HPDE6-E6E7 (cell line): ENCODE data around the gene HSD17B3.
"Not testable (repeated sequence)": the region's sequence is repeated elsewhere in the genome, so short reads cannot be mapped to it uniquely, and the experiment has no call there.

Experiments used
- DNase-seq: peaks from one replicate; pipeline ENCODE4 v3.0.0; 2011; ENCODE audit warnings: missing footprints; ENCODE audit errors: extremely low spot score

Gene HSD17B3

GRCh38 chr9:96236337-96236736 lies 65.6 kb downstream of the HSD17B3 start:
- DNase-seq: not testable (repeated sequence)

DNA sequence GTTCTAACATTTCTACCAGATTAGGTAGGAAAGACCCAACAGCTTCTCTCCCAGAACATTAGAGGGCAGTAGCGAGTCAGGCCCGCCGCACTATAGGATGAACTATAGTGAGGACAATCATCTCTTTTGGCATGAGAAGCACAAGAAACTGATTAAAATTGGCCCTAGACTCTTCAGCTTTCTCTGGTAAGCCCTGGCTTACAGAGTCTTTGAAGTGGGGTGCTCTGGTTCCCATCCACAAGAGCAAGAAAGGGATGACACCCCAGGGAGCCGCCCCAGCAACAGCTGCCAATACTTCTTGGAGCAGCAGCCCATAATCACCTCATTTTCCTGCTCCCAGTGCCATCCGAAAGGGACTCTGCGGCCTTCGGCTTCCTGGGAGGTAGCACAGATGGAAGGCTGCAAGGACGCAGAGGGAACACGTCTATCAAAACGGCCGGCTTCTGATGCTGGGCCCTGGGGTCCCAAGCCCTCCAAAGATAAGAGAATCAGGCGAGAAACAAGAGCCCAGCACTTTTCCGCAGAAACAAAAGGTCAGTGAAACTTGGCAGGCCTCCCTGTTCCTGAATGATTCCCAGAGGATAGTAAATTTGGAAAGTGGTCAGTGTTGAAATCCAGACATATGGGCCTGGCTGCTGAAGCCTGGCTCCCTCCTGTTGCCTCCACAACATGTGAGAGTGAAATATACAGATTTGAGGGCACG lies 69.3 kb downstream of the HSD17B3 start:
- DNase-seq: peak; percentile 64

DNA sequence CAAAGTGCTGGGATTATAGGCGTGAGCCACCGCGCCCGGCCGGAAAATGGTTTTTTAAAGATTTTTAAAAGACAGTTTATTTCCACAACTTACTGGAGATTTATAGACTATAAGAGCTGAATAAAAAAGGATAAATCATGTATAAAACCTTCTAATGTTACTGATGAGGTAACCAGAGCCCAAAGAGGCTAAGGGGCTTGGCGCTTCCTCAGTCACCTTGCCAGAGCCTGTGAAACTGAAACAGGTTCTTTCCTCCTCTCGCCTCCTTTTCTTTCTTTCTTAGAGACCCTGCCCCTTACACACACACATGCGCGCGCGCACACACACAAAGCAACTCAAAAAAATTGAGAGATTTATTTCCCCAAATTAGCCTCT lies 69.8 kb downstream of the HSD17B3 start:
- no peak for DNase-seq

DNA sequence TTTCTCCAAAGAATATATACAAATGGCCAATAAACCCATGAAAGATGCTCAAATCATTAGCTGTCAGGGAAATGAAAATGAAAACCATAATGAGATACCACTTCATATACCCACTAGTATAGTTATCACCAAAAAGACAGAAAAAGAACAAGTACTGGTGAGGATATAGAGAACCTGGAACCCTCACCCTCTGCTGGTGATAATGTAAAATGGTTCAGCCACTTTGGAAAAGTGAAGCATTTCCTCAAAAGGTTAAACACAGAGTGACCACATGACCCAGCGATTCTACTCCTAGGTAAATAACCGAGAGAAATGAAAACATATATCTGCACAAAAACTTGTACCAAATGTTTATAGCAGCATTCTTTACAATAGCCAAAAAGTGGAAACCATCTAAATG lies 72.0 kb downstream of the HSD17B3 start:
- no peak for DNase-seq

DNA sequence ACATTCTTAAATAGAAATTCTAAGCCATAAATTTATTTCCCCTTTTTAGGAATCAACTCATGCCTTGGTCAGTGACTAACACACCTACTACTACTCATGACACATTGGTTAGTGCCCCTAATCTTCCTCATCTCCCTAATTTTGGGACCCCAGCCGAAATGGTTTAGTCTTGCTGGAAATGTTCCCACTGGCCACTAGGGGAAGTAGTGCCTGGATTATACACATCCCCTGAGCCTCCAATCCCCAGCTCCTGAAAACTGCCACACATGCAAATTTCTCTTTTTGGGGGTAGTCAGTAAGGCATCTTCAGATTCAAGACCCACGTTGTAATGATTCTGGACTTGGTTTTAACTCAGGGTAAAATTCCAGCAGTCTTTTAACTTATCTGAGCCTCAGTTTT lies 79.8 kb downstream of the HSD17B3 start:
- peak; percentile 22 for DNase-seq

DNA sequence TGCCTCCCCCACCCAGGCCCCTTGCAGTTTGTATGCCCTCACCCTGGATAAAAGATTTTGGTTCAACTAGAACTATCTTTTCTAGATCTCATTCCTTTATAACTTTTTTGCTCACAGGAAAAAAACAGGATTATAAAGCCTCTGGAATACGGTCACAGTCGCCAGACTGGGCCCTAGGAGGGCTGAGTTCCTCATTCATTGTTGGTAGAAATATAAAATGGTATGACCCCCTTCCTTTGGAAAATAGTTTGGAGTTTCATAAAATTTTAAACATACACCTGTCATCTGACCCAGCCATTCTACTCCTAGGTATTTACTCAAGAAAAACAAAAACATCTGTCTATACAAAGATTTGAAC lies 82.1 kb downstream of the HSD17B3 start:
- no peak for DNase-seq

DNA sequence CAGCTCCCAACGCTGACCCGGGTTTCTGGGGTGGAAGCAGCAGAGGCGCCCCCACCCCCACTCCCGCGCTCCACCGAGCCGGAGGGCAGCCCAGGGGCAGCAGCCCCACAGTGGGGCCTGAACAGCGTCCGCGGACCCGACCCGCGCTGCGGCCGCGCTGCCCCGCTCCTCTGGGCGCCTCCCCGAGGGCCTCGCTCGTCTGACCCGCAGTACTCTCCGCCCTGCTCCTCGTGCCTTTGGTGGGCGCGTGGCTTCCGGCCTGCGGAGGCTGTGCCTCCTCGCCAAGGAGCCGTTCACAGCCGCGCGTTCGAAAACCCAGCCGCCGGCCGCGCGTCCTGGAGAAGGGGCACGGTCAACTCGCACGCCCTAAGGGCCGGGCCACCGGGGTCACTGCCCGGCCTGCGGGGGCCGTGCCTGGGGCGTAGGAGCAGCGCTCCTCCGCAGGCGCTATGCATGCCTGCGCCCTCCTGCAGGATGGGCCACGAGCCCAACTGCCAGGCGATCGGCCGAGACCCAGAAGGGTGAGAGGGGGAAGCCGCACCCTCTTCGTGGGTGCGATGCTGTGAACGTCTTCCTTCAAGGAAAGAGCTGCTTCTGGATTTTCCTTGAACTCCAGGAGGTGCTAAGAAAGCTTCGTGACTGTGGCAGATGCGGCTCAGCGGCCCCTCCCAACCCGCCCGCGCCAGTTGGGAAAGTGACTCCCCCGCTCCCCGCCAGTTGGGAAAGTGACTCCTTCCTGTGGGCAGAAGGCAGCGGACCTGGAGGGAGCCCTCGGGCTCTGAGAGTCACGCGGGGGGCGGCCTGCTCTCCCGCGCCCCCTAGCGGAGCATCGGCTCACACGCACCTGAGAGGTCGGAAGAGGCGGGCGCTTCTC lies 82.7 kb downstream of the HSD17B3 start:
- no peak for DNase-seq

DNA sequence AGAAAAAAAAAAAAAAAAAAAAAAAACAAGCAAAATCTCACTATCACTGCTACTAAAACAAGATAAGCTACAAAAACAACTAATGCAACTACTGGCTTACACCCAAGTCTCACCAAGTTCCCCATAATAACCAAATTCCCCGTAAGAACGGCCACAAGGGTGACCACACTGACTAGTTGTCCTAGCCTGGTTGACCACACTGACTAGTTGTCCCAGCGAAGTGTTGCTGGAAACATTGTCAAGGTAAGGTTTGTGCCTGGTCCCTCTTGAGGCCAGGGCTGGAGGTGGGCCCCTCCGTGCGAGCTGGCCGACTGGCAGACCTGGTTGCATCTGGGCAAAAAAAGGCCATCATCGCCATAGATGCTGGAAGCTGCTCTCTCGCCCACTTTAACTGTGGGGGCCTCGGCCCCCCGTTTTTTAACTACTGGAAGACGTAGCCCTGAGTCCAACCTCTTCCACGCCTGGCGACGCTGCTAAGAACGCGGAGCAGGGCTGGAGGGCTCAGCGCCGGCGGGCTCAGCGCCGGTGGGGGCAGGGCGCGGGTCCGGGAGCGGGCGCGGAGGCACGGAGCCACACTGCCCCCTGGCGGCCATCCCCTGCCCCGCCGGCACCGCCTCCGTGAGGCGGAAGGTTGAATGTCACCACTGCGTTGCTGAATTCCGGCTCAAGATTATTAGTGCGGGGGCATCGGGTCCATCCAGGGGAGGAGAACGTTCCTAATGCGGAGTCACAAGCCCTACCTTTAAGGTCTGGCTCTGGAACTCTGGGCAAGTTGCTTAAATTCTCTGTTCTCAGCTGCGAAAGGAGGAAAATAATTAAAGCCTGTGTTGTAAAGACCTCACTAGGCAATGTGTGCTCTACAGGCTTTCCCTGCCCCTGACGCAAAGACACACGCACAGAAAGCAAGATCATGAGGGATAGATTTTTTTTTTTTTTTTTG lies 84.0 kb downstream of the HSD17B3 start:
- peak; percentile 66 for DNase-seq

GRCh38 chr9:96217294-96217707 lies 84.7 kb downstream of the HSD17B3 start:
- DNase-seq: no peak

- DNase-seq: no peak
Measured at GRCh38 chr9:96216583-96216982, 85.4 kb downstream of the HSD17B3 start.

- DNase-seq: no peak
Measured at GRCh38 chr9:96215841-96216240, 86.1 kb downstream of the HSD17B3 start.

GRCh38 chr9:96214635-96215034 lies 87.3 kb downstream of the HSD17B3 start:
- no peak for DNase-seq

- no peak for DNase-seq
Measured at GRCh38 chr9:96209407-96210271, 92.3 kb downstream of the HSD17B3 start.

DNA sequence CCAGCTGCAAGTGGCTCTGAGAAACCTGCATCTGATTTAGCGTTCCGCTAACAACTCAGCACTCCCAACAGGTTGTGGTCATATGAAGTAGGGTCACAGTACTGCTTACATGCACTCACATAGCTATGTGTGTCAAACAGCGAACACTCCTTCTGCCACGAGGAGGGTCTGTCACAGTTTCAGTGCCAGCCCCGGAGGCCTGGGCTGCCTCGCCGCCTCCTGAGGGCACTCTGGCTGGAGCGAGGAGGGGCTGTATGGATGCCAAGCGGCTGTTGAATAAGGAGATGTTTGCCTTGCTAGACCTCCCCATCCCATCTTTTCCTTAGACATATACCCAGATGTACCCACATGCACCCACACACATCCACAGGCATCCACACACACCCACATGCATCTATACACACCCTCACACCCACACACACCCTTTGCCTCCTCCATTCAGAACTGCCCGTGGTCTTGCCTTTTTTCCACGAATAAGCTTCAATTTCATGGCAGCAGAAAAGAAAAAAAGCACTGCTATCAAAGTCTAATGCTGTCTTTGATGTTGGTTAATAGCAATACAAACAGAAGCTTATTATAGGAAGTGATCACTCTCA lies 95.7 kb downstream of the HSD17B3 start:
- DNase-seq: no peak

- no peak for DNase-seq
Measured at GRCh38 chr9:96204853-96205252, 97.1 kb downstream of the HSD17B3 start.

- no peak for DNase-seq
Measured at GRCh38 chr9:96203867-96204501, 98.0 kb downstream of the HSD17B3 start.

GRCh38 chr9:96202971-96203780 lies 98.8 kb downstream of the HSD17B3 start:
- no peak for DNase-seq

DNA sequence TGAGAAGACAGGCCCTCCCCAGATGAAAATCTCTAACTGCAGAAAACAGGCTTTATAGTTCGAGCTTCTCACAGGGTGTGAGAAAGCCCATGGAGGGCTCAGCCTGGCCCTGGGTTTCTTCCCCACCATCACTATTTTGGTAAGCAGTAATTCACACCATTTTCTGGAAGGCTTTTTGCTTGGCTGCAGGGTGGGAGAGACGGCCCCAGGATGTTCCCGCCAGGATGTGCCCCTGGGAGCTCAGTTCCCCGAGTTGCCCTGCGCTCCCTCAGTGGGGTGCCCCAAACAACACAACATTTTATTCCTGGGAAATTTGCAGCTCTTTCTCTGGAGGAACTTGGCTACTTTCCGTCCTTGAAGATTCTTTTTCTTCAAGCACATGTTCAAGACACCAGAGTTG lies 100.8 kb downstream of the HSD17B3 start:
- no peak for DNase-seq

DNA sequence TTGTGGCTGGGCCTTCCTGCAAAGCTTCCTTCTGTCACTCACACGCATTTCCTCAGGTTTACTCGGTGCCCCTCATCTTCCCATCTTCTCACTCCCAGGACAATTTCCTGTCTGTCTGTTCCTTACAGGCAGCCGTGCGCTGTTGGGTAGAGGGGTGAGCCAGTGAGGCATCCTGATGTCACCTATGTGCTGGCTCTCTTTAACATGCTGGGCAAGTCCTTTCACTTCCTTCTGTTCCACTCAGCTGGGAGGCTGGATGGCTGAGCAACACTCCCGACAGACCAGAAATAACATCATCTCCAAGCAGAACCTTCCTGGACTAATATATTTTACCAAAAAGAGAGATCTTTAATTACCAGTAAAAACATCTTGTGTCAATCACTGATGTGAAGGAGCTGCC lies 103.0 kb downstream of the HSD17B3 start:
- no peak for DNase-seq
